NT2/D1 (cell line): Measurements from ENCODE around the gene ELOVL2.
"Not testable (repeated sequence)": the region's sequence is repeated elsewhere in the genome, so short reads cannot be mapped to it uniquely, and the experiment has no call there.

ENCODE experiments used
- YY1 ChIP-seq: IDR thresholded peaks from 2 replicates; pipeline ENCODE4 v1.6.1; 2011; ENCODE audit not compliant: insufficient read length, insufficient read depth
- ZNF274 ChIP-seq: IDR thresholded peaks from 2 replicates; pipeline ENCODE4 v1.6.1; 2011; ENCODE audit warnings: mild to moderate bottlenecking, low read depth, low read length

- TF ChIP-seq YY1, ZNF274: not testable (repeated sequence)
Measured at GRCh38 chr6:11091141-11091540, 47.0 kb upstream of the ELOVL2 start.
